ENCODE data around the gene MATN1. TPM values are rescaled to one million over a fixed set of nuclear protein-coding genes. Genes with fewer than 3 reads are reported as not detected.
A peak's percentile ranks its signal among the peaks of the same experiment; 100 is the strongest.

Gene MATN1
- total RNA-seq, 1 donor, result not detected

DNA sequence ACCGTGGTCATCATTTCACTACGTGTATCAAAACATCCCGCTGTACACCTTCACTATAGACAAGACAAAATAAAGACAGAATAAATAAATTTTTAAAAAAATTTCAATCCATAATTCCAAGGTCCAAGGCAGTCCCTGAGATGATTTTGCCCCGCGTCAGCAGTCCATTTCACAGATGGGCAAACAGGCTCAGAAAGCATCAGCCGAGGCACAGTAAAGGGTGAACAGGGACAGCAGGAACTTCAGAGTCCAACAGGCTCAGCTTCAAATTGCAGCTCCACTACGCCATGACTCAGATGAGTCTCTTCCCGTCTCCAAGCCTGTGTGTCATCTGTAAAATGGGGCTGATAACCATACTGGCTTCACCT is 15.0 kb downstream of the MATN1 start:
- no peak for DNase-seq (ENCODE audit: low read depth)
- TF ChIP-seq, protein P1, sequence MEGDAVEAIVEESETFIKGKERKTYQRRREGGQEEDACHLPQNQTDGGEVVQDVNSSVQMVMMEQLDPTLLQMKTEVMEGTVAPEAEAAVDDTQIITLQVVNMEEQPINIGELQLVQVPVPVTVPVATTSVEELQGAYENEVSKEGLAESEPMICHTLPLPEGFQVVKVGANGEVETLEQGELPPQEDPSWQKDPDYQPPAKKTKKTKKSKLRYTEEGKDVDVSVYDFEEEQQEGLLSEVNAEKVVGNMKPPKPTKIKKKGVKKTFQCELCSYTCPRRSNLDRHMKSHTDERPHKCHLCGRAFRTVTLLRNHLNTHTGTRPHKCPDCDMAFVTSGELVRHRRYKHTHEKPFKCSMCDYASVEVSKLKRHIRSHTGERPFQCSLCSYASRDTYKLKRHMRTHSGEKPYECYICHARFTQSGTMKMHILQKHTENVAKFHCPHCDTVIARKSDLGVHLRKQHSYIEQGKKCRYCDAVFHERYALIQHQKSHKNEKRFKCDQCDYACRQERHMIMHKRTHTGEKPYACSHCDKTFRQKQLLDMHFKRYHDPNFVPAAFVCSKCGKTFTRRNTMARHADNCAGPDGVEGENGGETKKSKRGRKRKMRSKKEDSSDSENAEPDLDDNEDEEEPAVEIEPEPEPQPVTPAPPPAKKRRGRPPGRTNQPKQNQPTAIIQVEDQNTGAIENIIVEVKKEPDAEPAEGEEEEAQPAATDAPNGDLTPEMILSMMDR (IDR thresholded peaks at IDR 0.05; ENCODE audit: insufficient read depth, low read depth, low read length), result no peak
- no peak overlapping the region for H3K4me3 ChIP-seq (ENCODE audit: low read depth, low read length)

DNA sequence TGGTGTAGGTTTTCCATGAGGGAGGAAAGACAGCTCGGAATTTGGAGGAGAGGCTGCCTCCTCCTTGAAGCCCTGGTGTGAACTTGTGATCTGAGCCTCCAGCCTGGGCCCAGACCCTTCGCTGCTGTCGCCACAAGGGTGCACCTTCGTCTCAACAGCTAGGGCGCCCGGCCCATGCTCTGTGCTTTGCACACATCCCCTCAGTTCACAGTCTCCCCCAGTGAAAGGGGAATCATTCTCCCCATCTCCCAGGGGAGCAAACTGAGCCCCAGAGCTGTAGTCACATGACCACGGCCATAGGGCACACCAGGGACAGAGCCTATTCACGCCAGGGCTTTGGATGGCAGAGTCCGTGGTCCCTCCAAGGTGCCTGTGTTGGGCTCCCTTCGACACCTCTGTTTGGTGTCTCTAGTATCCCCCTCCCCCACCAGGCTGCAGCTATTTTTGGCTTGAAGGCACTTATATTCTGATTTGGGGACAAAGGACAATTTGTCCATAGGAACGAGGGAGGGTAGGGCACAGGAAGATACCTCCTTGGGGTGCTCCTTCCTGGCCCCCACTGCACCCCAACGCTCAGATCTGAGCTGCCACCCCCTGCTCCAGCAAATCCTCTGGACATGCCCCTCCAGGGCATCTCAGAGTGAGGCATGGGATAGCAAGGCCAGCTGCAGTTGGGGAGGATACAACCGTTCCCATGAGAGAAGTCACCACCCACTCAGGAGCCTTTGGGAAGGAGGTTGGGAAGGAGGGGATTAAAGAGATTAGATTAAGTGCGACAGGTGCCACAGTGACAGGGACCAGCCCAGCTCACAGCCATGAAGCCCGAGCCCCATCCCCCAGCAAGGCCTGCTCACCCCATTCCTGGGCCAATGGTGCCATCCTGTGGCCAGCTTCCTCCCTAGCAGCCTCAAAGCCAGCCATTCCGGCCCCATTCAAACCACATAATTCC is 15.7 kb downstream of the MATN1 start:
- DNase-seq (ENCODE audit: low read depth), result peak; percentile 64
- TF ChIP-seq, protein P1 (IDR thresholded peaks at IDR 0.05; ENCODE audit: insufficient read depth, low read depth, low read length), result peak; percentile 87

DNA sequence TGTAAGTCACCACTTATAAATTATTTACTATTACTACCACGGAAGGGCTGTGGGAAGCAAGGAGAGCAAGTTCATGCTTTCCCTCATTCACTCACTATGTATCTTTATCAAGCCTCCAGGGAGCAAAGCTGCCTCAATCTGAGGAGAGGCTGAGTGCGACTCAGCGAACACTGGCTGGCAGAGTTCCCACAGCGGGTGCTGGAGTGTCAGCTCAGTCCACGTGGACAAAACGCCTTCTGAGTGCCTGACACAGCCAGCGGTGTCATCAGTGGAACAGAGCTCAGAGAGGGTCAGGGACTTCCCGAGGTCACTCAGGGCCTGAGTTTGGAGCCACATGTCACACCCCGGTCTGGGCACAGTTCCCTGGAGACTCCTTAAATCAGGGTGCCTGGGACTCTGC is 16.9 kb downstream of the MATN1 start:
- H3K4me3 ChIP-seq (ENCODE audit: low read depth, low read length), result no peak overlapping the region
- peak; percentile 16 for DNase-seq (ENCODE audit: low read depth)
- TF ChIP-seq, protein P1 (IDR thresholded peaks at IDR 0.05; ENCODE audit: insufficient read depth, low read depth, low read length), result no peak

More for the DNA sequence above, 15.7 kb downstream of the MATN1 start:
- H3K4me3 ChIP-seq (ENCODE audit: low read depth, low read length), result no peak overlapping the region

DNA sequence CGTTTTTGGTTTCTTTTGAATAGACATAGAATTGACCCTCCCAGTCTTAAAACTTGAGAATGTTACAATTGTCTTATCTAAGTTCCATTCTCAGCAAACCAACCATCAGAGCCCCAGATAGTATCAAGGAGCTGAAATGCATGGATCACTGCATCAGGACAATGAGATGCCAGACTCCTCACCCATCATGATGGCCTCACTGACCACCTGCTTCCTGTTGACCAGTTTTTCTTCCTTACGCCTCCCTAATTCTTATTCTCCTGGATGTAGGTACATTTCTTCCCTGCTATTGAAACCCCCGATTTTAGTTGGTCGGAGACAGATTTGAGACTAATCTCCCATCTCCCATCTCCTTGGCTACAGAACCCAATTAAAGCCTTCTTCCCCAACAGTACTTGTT is 17.7 kb downstream of the MATN1 start:
- TF ChIP-seq, protein P1 (IDR thresholded peaks at IDR 0.05; ENCODE audit: insufficient read depth, low read depth, low read length), result no peak
- H3K4me3 ChIP-seq (ENCODE audit: low read depth, low read length), result no peak overlapping the region
- no peak for DNase-seq (ENCODE audit: low read depth)

DNA sequence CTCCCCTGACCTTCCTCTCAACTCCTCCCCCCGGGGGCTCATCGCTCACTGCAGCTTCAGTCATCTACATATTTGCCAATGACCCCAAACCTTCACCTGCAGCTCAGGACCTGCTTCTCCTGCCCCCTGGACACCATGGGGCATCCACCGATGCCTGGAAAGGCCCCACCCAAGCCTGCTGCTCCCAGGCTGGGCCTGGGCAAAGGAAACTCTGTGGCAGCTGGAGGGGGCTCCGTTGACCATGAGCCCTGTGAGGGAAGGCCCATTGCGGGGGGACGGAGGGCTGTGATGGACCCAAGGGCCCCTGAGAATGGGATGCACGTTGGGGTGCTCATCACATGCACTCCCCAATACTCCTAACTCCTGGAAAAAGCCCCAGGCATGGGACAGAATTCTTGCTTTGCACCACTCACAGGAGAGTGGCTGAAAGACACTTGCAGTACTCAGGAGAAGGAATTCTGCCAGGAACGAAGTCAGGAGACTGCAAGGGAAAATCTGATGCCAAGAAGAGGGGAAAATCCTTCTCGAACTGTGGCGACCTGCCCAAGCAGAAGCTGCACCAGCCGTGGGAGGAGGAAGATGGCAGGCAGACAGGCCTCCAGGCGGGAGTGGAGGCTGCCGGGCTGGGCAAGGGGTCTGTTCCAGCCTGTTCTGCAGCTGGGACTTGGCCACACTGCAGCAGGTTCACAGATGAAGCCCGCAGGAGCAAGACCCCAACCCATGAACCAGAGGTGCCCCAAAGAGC is 18.4 kb downstream of the MATN1 start:
- no peak overlapping the region for H3K4me3 ChIP-seq (ENCODE audit: low read depth, low read length)
- TF ChIP-seq, protein P1 (IDR thresholded peaks at IDR 0.05; ENCODE audit: insufficient read depth, low read depth, low read length), result no peak
- no peak for DNase-seq (ENCODE audit: low read depth)

DNA sequence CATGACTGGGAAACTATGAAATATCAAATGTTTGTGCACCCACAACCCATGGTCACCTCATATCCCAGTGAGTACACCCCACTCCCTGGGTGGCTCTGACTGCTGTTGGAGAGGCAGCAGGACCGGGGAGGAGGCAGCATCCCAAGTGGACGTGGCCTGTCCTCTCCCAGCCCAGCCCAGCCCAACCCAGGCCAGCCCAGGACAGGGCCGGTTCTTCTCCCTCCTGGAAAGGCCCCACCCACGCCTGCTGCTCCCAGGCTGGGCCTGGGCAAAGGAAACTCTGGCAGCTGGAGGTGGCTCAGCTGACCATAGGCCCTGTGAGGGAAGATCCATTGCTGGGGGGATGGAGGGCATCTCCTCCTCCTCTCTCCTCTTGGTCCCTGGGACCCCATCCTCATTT is 19.1 kb downstream of the MATN1 start:
- H3K4me3 ChIP-seq (ENCODE audit: low read depth, low read length), result no peak overlapping the region
- TF ChIP-seq, protein P1 (IDR thresholded peaks at IDR 0.05; ENCODE audit: insufficient read depth, low read depth, low read length), result no peak
- peak; percentile 19 for DNase-seq (ENCODE audit: low read depth)

Data from fibroblast of villous mesenchyme (primary cell).